GM21390 (cell line): Measurements from ENCODE around the gene TGIF1.
"Not testable (repeated sequence)": the region's sequence is repeated elsewhere in the genome, so short reads cannot be mapped to it uniquely, and the experiment has no call there.

Experiments used
- ATAC-seq: cut with Tn5 transposase; IDR thresholded peaks from one replicate; pipeline ENCODE4 v1.9.1; 2021; ENCODE audit not compliant: unreplicated experiment

TGIF1 gene

DNA sequence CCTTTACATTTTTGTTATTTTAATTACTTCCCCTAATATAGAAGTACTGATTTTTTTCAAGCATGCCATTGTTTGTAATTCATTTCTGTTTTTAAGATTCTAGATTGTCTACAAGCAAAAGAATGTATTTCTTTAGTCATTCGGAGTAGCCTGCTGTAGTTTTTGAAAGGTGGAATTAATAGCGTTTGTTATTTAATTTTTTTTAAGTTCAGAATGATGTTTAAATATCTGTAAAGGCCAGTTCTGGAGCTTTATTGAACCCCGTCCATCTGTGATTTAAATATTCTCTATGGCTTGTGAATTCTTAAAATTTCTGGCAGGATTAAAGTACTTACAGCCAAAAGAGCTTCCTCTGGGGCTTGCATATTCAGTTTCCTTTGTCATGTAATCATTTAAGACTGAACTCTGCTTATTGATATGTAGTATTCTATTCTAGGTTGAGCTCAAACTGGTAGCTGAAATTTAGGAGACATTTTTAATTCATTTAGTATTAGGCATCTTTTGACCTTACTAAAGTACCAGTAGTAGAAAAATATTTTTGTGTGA is 5.2 kb downstream of the TGIF1 start:
- ATAC-seq, result no peak

DNA sequence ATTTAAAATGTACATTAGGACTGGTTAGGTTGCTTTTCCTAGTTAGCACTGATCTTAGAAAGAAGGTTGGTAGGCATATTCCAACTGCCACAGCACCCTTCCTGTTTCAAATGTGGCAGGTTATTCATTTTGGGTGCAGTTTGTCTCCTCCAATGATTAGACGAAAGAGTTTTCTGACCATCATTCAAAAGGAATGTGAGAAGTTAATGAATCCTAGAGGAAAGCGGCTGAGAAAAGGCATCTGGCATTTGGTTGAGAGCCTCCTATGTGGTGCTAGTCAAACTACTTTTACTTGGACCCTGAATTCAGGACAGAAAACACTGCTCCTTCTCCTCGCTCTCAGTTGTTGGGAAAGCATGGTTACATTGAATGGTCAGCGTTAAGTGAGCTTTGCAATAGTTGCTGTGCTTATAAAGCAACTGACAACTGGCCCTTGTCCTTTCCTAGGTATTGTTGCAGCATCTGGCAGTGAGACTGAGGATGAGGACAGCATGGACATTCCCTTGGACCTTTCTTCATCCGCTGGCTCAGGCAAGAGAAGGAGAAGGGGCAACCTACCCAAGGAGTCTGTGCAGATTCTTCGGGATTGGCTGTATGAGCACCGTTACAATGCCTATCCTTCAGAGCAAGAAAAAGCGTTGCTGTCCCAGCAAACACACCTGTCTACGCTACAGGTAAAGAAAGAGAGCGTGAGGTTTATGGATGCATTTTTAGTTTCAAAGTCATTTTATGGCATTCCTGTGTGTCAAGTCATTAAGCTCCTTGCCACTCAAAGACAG is 6.1 kb downstream of the TGIF1 start:
- no peak for ATAC-seq

GRCh38 chr18:3456686-3457069 is 6.7 kb downstream of the TGIF1 start:
- no peak for ATAC-seq

- no peak for ATAC-seq
Measured at GRCh38 chr18:3457261-3457724, 7.3 kb downstream of the TGIF1 start.

GRCh38 chr18:3458378-3458777 is 8.4 kb downstream of the TGIF1 start:
- no peak for ATAC-seq

- no peak for ATAC-seq
Measured at GRCh38 chr18:3458952-3459853, 9.2 kb downstream of the TGIF1 start.

DNA sequence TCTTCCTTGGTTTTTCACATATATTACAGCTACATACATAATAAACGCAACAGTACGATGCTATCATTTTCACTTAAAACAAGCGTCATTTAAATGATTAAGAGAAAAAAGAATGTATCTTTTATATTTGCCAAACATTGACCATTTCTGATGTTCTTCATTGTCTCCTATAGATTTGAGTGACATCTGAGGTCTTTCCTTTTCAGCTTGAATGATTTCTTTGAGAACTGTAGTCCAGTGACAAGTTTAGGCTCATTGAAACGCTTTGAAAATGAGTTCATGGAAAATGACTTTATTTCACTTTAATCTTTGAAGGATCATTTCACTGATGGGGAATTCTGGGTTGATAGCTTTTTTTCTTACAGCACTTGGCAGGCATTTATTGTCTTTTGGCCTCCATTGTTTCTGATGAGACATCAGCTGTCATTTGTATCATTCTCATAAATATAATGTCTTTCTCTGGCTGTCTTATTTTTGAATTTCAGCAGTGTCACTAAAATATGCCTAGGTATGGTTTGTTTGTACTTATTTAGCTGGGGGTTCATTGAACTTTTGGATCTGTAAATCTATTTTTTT is 10.9 kb downstream of the TGIF1 start:
- ATAC-seq, result no peak

GRCh38 chr18:3461704-3462103 is 11.7 kb downstream of the TGIF1 start:
- ATAC-seq, result no peak

- ATAC-seq, result no peak
Measured at GRCh38 chr18:3463051-3463450, 13.1 kb downstream of the TGIF1 start.

DNA sequence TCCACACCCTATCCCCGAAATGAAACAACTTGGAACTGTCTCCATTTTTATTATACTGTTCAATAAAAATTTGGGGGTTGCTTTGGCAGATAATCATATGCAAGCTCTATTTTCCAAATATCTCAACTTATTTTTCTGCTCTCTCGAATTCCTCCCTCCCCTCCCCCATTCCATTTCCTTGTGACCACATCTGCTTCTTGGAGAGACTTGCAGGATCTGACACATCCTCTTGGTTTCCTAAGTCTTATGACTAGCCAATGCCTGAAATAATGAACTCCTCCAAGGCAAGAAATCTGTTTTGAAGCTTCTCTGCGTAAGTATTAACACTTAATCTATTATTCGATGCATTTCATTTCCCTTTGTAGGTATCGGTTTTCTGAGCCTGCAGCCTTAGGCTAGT is 16.1 kb downstream of the TGIF1 start:
- no peak for ATAC-seq

DNA sequence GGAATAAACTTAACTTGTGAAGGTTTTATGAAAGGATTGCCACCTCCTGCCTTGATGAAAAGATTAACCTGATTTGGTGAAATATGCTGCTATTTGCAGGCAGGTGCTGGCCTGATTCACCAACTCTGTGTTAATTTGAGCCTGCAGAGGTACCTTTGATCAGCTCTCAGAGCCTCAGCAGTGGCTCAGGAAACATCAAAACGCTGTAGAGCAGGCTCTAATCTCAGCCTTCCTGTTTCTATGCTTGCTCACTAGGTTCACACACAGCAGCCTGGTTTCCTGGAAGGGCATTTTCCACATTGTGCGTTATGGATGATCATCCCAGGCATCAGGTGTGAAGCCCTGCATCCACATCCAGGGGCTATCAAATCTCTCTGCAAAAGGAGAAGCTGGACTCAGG is 16.9 kb downstream of the TGIF1 start:
- no peak for ATAC-seq

GRCh38 chr18:3468066-3468705 is 18.2 kb downstream of the TGIF1 start:
- no peak for ATAC-seq

DNA sequence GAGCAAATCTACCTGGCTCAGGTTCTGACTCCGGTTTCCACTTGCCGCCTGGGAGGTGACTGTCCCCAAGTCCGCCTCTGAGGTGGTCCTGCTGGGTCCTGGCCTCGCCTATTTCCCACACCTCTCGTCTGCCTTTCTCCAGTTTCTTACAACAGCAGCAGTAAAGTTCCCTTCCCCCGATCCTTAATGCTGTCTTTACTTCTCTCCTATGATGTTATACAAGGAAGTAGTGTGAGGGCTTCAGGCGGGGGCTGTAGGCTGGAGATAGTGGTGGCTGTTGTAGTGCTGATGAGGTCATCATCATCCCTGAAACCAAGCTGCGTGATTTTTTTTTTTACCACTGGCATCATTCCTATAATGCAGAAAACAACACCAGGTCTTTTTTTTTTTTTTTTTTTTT is 18.9 kb downstream of the TGIF1 start:
- no peak for ATAC-seq

DNA sequence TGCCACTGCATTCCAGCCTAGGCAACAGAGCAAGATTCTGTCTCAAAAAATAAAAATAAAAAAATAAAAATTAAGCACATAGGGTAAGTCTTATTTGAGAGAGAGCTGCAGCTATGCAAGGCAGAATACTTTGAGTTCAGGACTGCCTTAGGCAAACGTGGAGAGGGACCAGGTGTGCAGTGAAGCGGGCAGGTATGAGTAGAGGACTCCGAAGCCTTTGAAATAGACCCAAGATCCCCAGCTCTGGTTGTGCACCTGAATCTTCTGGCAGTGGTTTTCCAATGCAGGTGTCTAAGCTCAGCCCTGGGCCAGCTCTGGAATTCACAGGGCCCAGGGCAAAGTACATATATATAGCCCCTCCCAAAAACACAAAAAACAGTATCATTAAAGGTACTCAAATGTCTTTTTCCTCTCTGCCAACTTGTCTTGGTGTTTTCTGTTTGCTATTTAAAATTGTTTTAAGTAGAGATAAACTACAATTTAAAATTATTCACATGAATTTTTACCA is 21.2 kb downstream of the TGIF1 start:
- ATAC-seq, result no peak

DNA sequence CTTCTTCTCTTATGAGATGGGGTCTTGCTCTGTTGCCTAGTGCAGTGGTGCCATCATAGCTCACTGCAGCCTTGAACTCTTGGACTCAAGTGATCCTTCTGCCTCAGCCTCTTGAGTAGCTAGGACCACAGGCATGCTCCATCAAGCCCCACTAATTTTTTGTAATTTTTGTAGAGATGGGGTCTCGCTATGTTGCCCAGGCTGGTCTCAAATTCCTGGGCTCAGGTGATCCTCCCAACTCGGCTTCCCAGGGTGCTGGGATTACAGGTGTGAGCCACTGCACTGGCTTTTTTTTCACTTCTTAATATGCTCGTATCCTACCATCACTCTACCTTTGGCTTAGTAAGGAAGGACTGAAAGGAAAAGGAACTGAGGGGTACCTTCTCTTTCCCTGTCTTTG is 22.1 kb downstream of the TGIF1 start:
- not testable (repeated sequence) for ATAC-seq

DNA sequence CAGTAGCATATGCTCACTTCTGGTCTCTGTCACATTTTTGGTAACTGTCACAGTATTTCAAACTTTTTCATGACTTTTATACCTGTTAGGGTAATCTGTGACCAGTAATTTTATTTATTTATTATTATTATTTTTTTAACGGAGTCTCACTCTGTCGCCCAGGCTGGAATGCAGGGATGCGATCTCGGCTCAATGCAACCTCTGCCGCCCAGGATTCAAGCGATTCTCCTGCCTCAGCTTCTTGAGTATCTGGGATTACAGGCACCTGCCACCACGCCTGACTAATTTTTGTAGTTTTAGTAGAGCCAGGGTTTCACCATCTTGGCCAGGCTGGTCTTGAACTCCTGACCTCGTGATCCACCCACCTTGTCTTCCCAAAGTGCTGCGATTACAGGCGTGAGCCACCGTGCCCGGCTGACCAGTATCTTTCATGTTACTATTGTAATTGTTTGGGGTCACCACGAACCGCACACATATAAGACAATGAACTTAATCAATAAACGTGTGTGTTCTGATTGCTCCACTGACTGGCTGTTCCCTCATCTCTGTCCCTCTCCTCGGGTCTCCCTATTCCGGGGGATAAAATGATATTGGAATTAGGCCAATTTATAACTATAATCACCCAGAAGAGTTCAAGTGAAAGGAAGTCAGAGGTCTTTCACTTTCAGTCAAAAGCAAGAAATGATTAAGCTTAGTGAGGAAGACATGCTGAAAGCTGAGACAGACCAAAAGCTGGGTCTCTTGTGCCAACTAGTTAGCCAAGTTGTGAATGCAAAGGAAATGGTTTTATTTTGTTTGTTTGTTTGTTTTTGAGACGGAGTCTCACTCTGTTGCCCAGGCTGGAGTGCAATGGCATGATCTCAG is 22.9 kb downstream of the TGIF1 start:
- no peak for ATAC-seq

- ATAC-seq, result no peak
Measured at GRCh38 chr18:3478262-3478978, 28.4 kb downstream of the TGIF1 start.

- ATAC-seq, result no peak
Measured at GRCh38 chr18:3479978-3480509, 30.1 kb downstream of the TGIF1 start.
